Neural progenitor cell (in vitro differentiated cells): ENCODE results near the gene PPP6R3.

Source experiments
- CTCF ChIP-seq: fragments of 200-600 bp; sonication (generic); IDR thresholded peaks from 2 replicates; pipeline ENCODE4 v1.5.1; 2017; ENCODE audit warnings: antibody characterized with exemption, mild to moderate bottlenecking
- EZH2 ChIP-seq: fragments of 200-600 bp; sonication (generic); IDR thresholded peaks from 2 replicates; pipeline ENCODE4 v1.6.1; 2017; ENCODE audit warnings: antibody characterized with exemption, mild to moderate bottlenecking, moderate library complexity
- EZH2phosphoT487 ChIP-seq: fragments of 200-600 bp; sonication (generic); IDR thresholded peaks from 2 replicates; pipeline ENCODE4 v1.6.1; 2017; ENCODE audit warnings: antibody characterized with exemption

DNA sequence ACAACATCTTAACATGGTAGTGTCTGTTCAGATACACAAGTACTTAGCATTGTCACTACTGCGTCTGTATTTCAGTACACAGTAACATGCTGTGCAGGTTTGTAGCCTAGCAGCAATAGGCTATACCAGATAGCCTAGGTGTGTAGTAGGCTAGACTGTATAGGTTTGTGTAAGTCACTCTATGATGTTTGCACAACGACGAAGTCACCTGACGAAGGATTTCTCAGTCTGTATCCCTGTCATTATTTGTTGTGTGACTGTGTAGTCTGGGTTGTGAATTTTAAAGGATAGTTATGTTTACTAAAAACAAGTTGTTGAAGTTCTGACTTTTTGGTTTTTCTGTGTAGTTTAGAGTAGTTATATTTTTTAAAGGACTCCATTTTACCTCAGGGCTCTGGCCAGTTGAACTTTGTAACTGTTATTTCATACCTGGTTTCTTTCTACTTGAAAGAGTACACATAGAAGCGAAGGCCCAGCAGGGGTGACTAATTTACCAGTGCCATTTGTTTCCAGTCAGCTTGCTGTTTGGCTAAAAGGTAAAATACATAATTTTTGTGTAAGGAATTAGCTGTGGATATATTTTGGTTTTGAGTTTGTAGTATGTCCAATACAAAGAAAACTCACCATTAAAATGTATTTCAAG lies 72.3 kb downstream of the PPP6R3 start:
- TF ChIP-seq CTCF = no peak
- TF ChIP-seq EZH2 = no peak
- no peak for TF ChIP-seq EZH2phosphoT487
